Endothelial cell of umbilical vein (primary cell): ENCODE measurements around the gene ZNF628.

ENCODE experiments used
- CTCF ChIP-seq, 2 donors: IDR thresholded peaks; 1 replicate in 1 of 2; 2 replicates in 1 of 2; pipeline ENCODE4 v1.5.1; 2011; ENCODE audit warnings: low read length in 2 of 2, mild to moderate bottlenecking in 2 of 2, moderate library complexity in 2 of 2, control low read depth in 1 of 2, inconsistent platforms in 1 of 2, low read depth in 1 of 2; ENCODE audit not compliant: insufficient read depth in 1 of 2; ENCODE audit errors: extremely low read depth in 1 of 2
- EZH2 ChIP-seq: IDR thresholded peaks from 2 replicates; pipeline ENCODE4 v1.6.1; 2012; ENCODE audit warnings: borderline replicate concordance, low read depth, mild to moderate bottlenecking, moderate library complexity, low read length, inconsistent platforms; ENCODE audit not compliant: severe bottlenecking
- FOS ChIP-seq: IDR thresholded peaks from 2 replicates; pipeline ENCODE4 v1.6.1; 2011; ENCODE audit warnings: mild to moderate bottlenecking, low read length, moderate library complexity, borderline replicate concordance; ENCODE audit not compliant: insufficient read depth
- GATA2 ChIP-seq: IDR thresholded peaks from 2 replicates; pipeline ENCODE4 v1.7.0; 2011; ENCODE audit warnings: low read depth, mild to moderate bottlenecking, moderate library complexity, mixed read lengths, low read length; ENCODE audit not compliant: insufficient read length, insufficient read depth
- JUN ChIP-seq: IDR thresholded peaks from 2 replicates; pipeline ENCODE4 v1.6.1; 2011; ENCODE audit warnings: borderline replicate concordance, low read depth; ENCODE audit not compliant: insufficient read length, insufficient read depth
- MAX ChIP-seq: IDR thresholded peaks from 2 replicates; pipeline ENCODE4 v1.6.1; 2011; ENCODE audit not compliant: insufficient read depth, insufficient read length
- MYC ChIP-seq: IDR thresholded peaks from one replicate; pipeline ENCODE4 v1.6.1; 2011; ENCODE audit warnings: mild to moderate bottlenecking, low read depth, low read length
- POLR2A ChIP-seq: IDR thresholded peaks from 2 replicates; pipeline ENCODE4 v1.6.1; 2012; ENCODE audit warnings: low read depth, mild to moderate bottlenecking, control low read depth, low read length
- POLR2AphosphoS5 ChIP-seq: IDR thresholded peaks from 2 replicates; pipeline ENCODE4 v1.6.1; 2012; ENCODE audit warnings: low read depth, mild to moderate bottlenecking, control low read depth, low read length, moderate library complexity; ENCODE audit not compliant: insufficient read depth

GRCh38 chr19:55441319-55441691 is 35.1 kb upstream of the ZNF628 start:
- TF ChIP-seq FOS: no peak
- TF ChIP-seq CTCF (IDR thresholded peaks at IDR 0.05; ENCODE audit: extremely low read depth in 1 of 2, insufficient read depth in 1 of 2, low read depth in 1 of 2, low read length in 2 of 2): no peak
- TF ChIP-seq MAX: no peak
- TF ChIP-seq POLR2A: no peak
- no peak for TF ChIP-seq POLR2AphosphoS5
- no peak for TF ChIP-seq JUN
- no peak for TF ChIP-seq EZH2
- no peak for TF ChIP-seq MYC
- no peak for TF ChIP-seq GATA2
